ENCODE measurements around the gene SMG1.

SMG1 gene

GRCh38 chr16:18842565-18842964 is 83.6 kb downstream of the SMG1 start:
- no peak for DNase-seq

GRCh38 chr16:18841833-18842525 is 84.2 kb downstream of the SMG1 start:
- DNase-seq: no peak

GRCh38 chr16:18839555-18839954 is 86.7 kb downstream of the SMG1 start:
- no peak for DNase-seq

- DNase-seq: no peak
Measured at GRCh38 chr16:18836702-18837101, 89.5 kb downstream of the SMG1 start.

DNA sequence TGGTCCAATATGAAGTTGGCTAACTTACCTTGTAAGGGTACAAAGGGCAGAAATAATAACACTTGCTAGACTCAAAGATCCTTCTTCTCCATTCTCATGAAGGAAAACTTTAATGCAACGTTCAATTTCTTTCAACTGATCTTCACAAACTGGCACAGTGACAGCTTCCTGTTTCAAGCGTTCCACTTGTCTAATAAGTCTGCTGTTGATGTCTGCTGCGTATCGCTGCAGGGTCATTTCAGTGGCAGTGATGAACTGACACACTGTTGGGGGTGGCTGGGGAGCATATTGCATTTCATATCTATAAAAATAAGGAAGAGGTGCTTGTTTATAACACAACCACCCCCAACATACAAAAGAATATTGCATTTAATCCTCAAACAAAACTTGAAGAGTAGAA is 91.3 kb downstream of the SMG1 start:
- DNase-seq: no peak

DNA sequence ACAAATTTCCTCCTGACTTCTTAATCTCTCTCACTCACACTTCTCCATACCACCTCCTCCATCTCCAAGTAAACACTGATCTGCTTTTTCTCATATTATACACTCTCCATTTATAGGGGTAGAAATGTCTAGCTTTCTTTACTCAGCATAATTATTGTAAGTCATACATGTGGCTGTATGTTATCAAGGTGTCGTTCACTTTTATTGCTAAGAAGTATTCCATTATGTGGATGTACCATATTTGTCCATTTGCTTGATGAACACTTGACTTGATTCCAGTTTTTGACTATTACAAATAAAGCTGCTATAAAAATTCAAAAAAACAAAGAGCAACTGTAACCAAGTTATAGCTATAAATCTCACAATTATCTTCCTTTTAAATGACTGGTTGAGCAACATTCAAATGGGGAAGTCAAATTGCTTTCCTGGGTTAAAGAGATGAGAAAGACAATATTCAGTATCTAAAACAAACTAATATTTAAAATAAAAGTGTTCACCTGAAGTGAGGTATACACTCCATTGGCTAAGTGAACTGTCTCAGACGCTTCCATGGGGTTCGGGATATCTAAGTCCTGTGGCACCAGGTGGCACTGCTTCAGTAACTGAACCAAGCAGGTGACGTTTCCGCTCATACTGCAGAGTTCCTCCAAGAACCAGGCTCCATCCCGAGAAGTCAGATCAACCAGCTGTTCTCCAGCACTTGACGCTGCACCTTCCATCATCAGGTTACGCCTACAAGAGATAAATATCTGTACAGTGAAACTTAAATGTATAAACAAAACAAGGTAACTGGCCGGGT is 92.3 kb downstream of the SMG1 start:
- no peak for DNase-seq

DNA sequence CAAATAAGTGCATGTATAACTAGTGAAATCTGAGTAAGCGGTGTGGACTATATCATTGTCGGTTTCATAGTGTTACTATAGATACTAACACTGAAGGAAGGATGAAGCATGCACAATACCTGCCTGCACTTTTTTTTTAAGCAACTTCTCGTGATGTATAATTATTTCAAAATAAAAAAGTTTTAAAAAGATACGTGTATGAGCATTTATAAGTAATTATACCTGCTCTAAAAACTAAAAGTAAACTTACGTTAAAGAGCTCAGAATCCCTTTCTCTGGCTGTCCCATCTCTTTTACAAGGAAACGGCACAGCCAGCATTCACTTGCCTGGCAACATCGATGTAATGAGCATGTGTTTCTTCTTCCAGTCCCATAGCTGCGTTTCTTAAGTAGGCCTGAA is 93.6 kb downstream of the SMG1 start:
- DNase-seq: no peak

- DNase-seq: no peak
Measured at GRCh38 chr16:18832006-18832405, 94.2 kb downstream of the SMG1 start.

GRCh38 chr16:18829251-18829650 is 97.0 kb downstream of the SMG1 start:
- no peak for DNase-seq

GRCh38 chr16:18827890-18828289 is 98.3 kb downstream of the SMG1 start:
- no peak for DNase-seq

DNA sequence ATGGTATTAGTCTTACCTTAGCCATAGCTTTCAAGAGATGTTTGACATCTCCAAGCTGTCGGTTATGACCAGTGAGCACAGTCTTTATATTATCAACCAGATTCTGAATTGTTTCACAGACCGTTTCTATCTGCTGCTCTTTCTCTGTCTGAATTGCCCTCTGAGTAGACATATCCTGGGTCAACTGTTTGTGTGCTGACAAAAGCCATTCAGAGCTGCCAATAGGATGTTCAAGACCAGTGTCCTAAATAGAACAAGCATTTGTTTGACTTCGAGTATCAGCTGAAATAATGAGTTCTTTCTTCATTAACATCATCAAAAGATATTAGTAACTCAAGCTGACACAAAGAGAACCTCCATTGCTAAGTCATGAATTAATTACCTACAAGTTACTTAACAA is 109.9 kb downstream of the SMG1 start:
- no peak for DNase-seq

DNA sequence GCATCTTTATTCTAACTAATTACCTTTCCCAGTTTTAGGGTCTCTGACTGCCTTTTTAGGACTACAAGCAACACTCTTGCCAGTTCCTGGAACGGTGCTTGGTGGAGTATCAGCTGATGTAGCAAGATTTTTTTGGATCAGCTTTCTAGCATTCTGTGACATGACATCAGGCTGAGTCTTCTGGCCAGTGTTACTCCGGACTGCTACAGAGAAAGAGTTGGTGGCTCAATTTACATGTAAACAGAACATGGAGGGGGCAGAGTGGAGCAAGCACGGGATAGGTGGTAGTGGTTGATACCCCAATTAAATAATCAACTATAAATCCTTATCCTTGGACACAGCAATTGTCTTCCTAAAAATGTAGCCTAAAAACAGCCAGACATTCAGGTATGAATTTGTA is 114.3 kb downstream of the SMG1 start:
- no peak for DNase-seq

GRCh38 chr16:18809165-18809564 is 117.0 kb downstream of the SMG1 start:
- DNase-seq: no peak

DNA sequence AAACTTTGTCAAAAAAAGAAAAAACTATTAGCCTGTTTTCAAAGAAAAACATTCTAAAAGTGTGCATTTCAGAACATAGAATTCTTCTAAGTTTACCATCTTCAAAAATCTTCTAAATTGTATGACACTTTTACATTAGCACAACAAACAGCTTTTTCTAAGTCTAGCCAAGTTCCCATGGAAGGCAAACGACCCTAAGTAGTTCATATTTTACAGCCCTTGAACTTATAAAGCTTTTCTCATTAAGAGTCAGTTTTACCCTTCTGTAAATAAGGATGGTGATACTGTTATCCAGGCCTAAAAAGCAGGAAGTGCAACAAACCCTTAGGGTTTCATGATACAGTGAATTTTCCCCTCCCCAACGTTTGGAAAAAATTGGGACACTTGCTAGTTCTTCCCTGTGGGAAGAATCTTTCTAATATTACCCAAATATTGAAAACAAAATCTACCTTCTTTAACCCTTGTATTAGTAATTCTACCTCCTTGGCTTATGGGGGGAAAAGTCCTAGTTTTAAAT is 120.9 kb downstream of the SMG1 start:
- DNase-seq: no peak

GRCh38 chr16:18804540-18804939 is 121.7 kb downstream of the SMG1 start:
- no peak for DNase-seq

- no peak for DNase-seq
Measured at GRCh38 chr16:18803569-18804462, 122.4 kb downstream of the SMG1 start.

- no peak for DNase-seq
Measured at GRCh38 chr16:18802767-18803343, 123.4 kb downstream of the SMG1 start.

GRCh38 chr16:18801145-18801972 is 124.8 kb downstream of the SMG1 start, which contains the start of gene ARL6IP1:
Gene ARL6IP1 (minus strand): TSS chr16:18801549. CDS start chr16:18801466, 83 bp downstream.
- DNase-seq: peak; percentile 99

GRCh38 chr16:18800775-18801144 is 125.4 kb downstream of the SMG1 start:
- DNase-seq: no peak

DNA sequence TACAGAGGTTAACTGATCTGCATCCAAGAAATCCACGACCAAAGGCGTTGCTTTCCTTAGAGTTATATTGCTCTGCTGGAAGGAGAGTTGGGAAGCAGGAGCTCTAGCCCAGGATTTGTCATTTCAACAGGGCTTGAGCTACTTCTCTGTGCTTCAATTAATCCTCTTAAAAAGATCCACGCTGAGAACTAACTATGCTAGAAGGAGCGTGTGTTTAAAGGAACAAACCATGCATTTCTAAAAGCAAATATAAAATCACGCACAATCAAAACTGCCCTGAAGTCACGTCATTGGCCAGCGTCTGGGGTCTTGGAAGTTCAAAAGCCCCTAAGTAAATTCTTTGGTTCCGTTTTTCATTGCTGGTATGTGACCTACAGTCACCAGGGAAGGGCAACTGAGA is 125.9 kb downstream of the SMG1 start:
- no peak for DNase-seq

- no peak for DNase-seq
Measured at GRCh38 chr16:18799500-18799899, 126.7 kb downstream of the SMG1 start.

DNA sequence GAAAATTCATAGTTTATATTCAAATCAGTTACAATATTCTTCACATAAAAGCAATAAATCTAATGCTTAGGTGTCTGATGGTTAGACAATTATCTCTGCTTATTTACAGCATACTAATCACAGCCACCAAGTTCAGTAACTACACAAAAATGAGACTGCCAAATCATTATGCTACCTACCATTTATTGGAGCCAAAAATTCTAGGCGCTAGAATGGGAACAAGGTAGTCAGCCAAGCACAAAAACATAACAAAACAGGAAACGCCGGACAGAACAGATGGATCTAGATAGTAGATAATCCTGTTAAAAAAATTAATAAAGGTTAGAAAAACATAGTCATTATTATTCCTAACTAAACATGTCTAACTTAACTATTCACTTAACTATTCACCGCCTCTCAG is 128.5 kb downstream of the SMG1 start:
- DNase-seq: no peak

All from EL (cell line).